Heart right ventricle (tissue), 16 donors: ENCODE data around the gene SETDB2. TPM values are rescaled to one million over a fixed set of nuclear protein-coding genes. Genes with fewer than 3 reads are reported as not detected.

ENCODE experiments used
- ATAC-seq, 8 donors: fragments of 200-7000 bp; cut with Tn5 transposase; one replicate each; pipeline ENCODE4 v1.9.1; 2020; ENCODE audit warnings: mild to moderate bottlenecking in 8 of 8, moderate library complexity in 8 of 8, moderate number of reproducible peaks in 1 of 8
- DNase-seq, 2 donors: peaks; one replicate each; pipeline ENCODE4 v3.0.0-alpha.2; 2020
- H3K27ac ChIP-seq, 10 donors: fragments of 200-600 bp; sonication (generic) in 2 of 10; one replicate each; pipeline versions ENCODE4 v1.5.0 to v1.8.0; 2020 to 2022; ENCODE audit warnings: mild to moderate bottlenecking in 3 of 10
- H3K27me3 ChIP-seq, 7 donors: fragments of 200-600 bp; one replicate each; pipeline ENCODE4 v1.8.0; 2021 to 2022; ENCODE audit warnings: mild to moderate bottlenecking in 2 of 7
- H3K36me3 ChIP-seq, 9 donors: fragments of 200-600 bp; sonication (generic) in 1 of 9; one replicate each; pipeline versions ENCODE4 v1.5.0 to v1.8.0; 2020 to 2022; ENCODE audit warnings: mild to moderate bottlenecking in 2 of 9
- H3K4me1 ChIP-seq, 9 donors: fragments of 200-600 bp; sonication (generic) in 1 of 9; one replicate each; pipeline versions ENCODE4 v1.5.0 to v1.8.0; 2020 to 2022; ENCODE audit warnings: mild to moderate bottlenecking in 4 of 9
- H3K4me3 ChIP-seq, 10 donors: fragments of 200-600 bp; sonication (generic) in 2 of 10; one replicate each; pipeline versions ENCODE4 v1.5.0 to v1.8.0; 2020 to 2022; ENCODE audit warnings: mild to moderate bottlenecking in 7 of 10, moderate library complexity in 2 of 10
- H3K9me3 ChIP-seq, 11 donors: fragments of 200-600 bp in 10 of 11; sonication (generic) in 2 of 11; one replicate each; pipeline versions ENCODE4 v1.5.0 to v1.8.0; 2013 to 2022; ENCODE audit warnings: mild to moderate bottlenecking in 2 of 11, control low read depth in 1 of 11, moderate library complexity in 1 of 11
- WGBS, 2 donors: extraction: QIAGEN DNeasy Blood & Tissue Kit; methylation state at CpG; one replicate each; pipeline ENCODE4 v1.1.7; 2013; ENCODE audit warnings: inconsistent platforms in 1 of 2; 5-methylcytosine and 5-hydroxymethylcytosine counted together
- intact Hi-C, 10 donors: fragments of 100-400 bp; cut with DNase I; formaldehyde crosslinking; loops; one replicate each; pipeline versions ENCODE4 v1.11.1 to v1.14.2; 2022
- polyA plus RNA-seq, 2 donors: library from polyadenylated mRNA; stranded (reverse); fragments of 200-250 nt; gene quantifications; one replicate each; pipeline ENCODE4 v1.2.3, GENCODE V29; 2013
- total RNA-seq, 10 donors: library from RNA; stranded (reverse); fragmentation: NEBNext Ultra II Directional in 3 of 10; extraction: Animal tissue kit (Norgen Biotek cat#: 25700) in 3 of 10; gene quantifications; one replicate each; pipeline versions ENCODE4 v1.2.1 to v1.2.4, GENCODE V29; 2021 to 2023
- TF ChIP-seq, protein P1 (sequence below), 9 donors: fragments of 200-600 bp; sonication (generic) in 2 of 9; IDR thresholded peaks; one replicate each; pipeline versions ENCODE4 v1.5.0 to v1.8.0; 2021 to 2022; ENCODE audit warnings: antibody characterized with exemption in 9 of 9, mild to moderate bottlenecking in 5 of 9, moderate library complexity in 1 of 9
- donor health status: Arrhythmogenic right ventricular cardiomyopathy.
- donor health status: ischemic (EF 13 %, LVEDD 7.1; RV severe dilation, severe dysfunction).
- donor health status: healthy with polysubstance abuse.
- donor health status: DM: no; HTN: yes; CAD: no.
- donor health status: DM: no; HTN: no; CAD: no.
- donor health status: ischemic (EF 25% LVEDD 6.9; RV normal size, moderate dysfunction).
- donor health status: ischemic (EF 25% LVEDD 5.7; RV mildly dilated, moderate dysfunction).
- donor health status: healthy.
- donor health status: DM: yes; HTN: yes; CAD: no.
- donor health status: Ischemic cardiomyopathy.
- donor health status: ischemic (EF 35%, LVEDD 5.7; RV mildly dilated, moderate dysfunction).
- donor health status: nonischemic (EF 11% LVEDD 7.7; RV severe dilation, severe dysfunction).
- donor health status: DM: yes; HTN: yes; CAD: no.
- donor health status: PGD.
- donor health status: ischemic (EF 29% LVEDD 5.4; RV normal size, mild dysfunction).
- donor health status: nonischemic (EF 23%, LVEDD 6.1; RV moderate dilation, normal function).

Gene SETDB2
- total and polyA plus RNA-seq, 12 donors: 3.8 to 18.2 (median 12.1) TPM

DNA sequence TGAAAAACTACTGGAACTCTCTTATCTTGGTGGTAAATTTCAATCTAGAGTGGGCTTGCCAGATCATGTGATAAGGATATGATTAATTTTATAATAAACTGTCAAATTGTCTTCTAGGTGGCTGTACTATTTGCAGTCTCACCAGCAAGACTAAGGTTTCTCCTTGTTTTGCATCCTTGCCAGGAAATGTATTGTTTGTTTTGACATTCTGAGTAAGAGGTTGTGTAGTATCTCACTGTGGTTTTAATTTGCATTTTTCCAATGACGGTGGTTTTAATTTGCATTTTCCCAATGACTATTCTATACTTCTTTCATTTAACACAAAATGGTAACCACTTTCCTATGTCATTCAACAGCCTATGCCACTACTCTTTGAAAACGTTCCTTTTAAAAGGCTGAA is 2.2 kb upstream of the SETDB2 start:
- Histone ChIP-seq H3K27me3 (no peaks in the 10 kb centered on the region), H3K36me3 (no peaks in the 10 kb centered on the region), H3K27ac (no peak overlapping the region), H3K4me1 (peaks cover 0 to 30% (median 24%) of the 10 kb centered on the region in 9 donors), H3K4me3 (no peak overlapping the region), H3K9me3 (no peaks in the 10 kb centered on the region)
- WGBS, 2 donors: 90 to 97% methylated on average over 2 of the region's 2 CpGs
- no peak for DNase-seq
- intact Hi-C loops: loop anchor here in 2 of 10 donors (5.0 to 10.0 kb wide), 3 partner anchors 53 to 143 kb away; partner anchors contain the start of genes PHF11 (in 1 of the 2) and RCBTB1 (in 1 of the 2)
- TF ChIP-seq, protein P1, sequence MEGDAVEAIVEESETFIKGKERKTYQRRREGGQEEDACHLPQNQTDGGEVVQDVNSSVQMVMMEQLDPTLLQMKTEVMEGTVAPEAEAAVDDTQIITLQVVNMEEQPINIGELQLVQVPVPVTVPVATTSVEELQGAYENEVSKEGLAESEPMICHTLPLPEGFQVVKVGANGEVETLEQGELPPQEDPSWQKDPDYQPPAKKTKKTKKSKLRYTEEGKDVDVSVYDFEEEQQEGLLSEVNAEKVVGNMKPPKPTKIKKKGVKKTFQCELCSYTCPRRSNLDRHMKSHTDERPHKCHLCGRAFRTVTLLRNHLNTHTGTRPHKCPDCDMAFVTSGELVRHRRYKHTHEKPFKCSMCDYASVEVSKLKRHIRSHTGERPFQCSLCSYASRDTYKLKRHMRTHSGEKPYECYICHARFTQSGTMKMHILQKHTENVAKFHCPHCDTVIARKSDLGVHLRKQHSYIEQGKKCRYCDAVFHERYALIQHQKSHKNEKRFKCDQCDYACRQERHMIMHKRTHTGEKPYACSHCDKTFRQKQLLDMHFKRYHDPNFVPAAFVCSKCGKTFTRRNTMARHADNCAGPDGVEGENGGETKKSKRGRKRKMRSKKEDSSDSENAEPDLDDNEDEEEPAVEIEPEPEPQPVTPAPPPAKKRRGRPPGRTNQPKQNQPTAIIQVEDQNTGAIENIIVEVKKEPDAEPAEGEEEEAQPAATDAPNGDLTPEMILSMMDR (IDR thresholded peaks at IDR 0.05): no peak
- no peak for ATAC-seq

DNA sequence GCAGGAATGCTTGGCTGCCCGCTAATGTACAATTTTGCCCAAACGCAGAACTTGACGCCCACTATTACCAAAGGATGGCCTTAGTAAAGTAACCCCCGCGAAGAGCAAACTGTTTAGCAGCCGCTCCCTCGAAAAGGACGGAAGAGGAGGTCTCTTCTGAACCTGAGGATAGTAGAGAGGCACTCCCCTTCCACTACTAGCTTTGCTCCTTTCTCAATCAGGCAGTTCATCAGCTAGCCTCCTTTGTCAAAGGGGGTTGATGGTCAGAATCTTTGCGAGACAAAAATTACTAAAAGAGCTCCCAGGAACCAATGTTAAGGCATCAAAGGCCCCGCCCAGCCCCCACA is 744 bp upstream of the SETDB2 start:
- intact Hi-C loops: loop anchor here in 2 of 10 donors (5.0 to 10.0 kb wide), 3 partner anchors 51 to 141 kb away; partner anchors contain the start of genes PHF11 (in 1 of the 2) and RCBTB1 (in 1 of the 2)
- Histone ChIP-seq H3K4me3 (peak overlapping the region; percentile 40 to 95 (median 86)), H3K36me3 (no peaks in the 10 kb centered on the region), H3K9me3 (no peaks in the 10 kb centered on the region), H3K27ac (peak overlapping the region; percentile 72 to 96 (median 94)), H3K4me1 (peaks cover 0 to 43% (median 34%) of the 10 kb centered on the region in 9 donors), H3K27me3 (no peaks in the 10 kb centered on the region)
- no peak for DNase-seq
- WGBS, 2 donors: 3 to 6% methylated on average over 10 of the region's 10 CpGs
- TF ChIP-seq, protein P1 (IDR thresholded peaks at IDR 0.05): no peak
- ATAC-seq: peak in 3 of 8 donors; percentile 0 to 19 (median 1)

DNA sequence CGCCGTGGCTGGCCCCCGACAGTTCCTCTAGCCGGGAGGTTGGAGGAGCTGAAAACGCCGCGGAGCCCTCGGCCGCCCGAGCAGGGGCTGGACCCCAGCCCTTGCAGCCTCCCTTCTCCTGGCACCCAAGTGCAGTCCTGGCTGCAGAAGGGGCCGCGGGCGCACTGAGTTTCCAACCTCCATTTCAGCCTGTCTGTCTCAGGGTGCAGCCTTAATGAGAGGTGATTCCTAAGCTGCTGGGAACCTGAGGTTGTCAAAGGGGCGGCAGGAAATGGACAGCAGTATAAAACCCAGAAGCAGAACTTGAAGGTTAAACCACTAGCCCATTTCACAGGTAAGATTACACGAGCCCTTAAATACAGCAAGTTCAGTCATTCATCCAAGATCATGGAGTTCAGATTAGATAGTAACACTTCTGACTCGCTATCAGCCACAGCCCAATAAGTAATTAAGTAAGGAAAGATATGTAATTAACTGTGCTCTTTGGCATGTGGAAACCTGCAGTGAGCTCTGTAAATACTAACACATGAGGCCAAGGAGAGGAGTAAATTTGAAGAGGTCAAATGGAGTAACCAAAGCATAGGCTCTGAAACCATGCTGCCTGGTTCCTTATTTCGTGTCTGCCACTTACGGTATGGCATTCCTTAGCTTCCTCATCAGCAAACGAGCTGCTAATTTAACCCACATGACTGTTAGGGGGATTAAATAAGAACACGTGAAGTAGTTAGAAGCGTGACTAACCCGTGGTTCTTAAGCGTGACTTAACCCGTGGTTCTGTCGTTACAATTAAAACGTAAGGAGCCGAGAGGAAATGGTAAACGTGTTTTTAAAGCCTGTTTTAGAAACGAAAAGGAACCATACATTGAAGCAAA is 686 bp downstream of the SETDB2 start:
- ATAC-seq: peak in 5 of 8 donors; percentile 1 to 22 (median 9)
- intact Hi-C loops: loop anchor here in 3 of 10 donors (2.0 to 10.0 kb wide), 4 partner anchors 50 to 142 kb away; partner anchors contain the start of genes PHF11 (in 1 of the 3) and RCBTB1 (in 1 of the 3)
- Histone ChIP-seq H3K4me3 (peak overlapping the region; percentile 45 to 95 (median 86)), H3K9me3 (no peaks in the 10 kb centered on the region), H3K27ac (peak overlapping the region; percentile 85 to 96 (median 94)), H3K36me3 (peaks cover 0 to 2% (median 0%) of the 10 kb centered on the region in 9 donors), H3K27me3 (no peaks in the 10 kb centered on the region), H3K4me1 (peaks cover 0 to 48% (median 34%) of the 10 kb centered on the region in 9 donors)
- no peak for DNase-seq
- WGBS, 2 donors: 1 to 2% methylated on average over 29 of the region's 29 CpGs
- TF ChIP-seq, protein P1 (IDR thresholded peaks at IDR 0.05): no peak

DNA sequence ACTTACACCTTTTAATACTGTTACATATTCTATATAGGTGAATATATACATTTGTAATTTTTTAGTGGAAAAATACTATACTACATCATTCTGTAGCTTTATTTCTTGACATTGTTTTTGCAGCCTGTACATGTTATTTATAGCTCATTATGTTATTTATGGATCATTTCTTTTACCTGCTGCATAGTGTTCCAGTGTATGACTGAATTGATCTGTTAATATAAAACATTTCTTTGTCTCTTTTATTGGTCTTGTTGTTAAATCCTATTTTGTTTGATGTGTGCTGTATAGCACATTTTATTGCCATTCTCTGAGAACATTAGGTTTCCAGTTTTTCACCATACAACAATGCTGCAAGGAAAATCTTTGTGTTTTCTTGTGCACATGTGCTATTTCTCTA is 2.4 kb downstream of the SETDB2 start:
- peaks cover 0 to 48% (median 34%) of the 10 kb centered on the region in 9 donors for H3K4me1 ChIP-seq
- no peak for ATAC-seq
- TF ChIP-seq, protein P1 (IDR thresholded peaks at IDR 0.05): no peak
- H3K27ac ChIP-seq: peak overlapping the region in 4 of 10 donors; percentile 4 to 96 (median 58)
- intact Hi-C loops: loop anchor here in 2 of 10 donors (10.0 kb wide), 2 partner anchors 48 to 138 kb away; partner anchors contain the start of genes PHF11 (in 1 of the 2) and RCBTB1 (in 1 of the 2)
- H3K36me3 ChIP-seq: peaks cover 0 to 3% (median 0%) of the 10 kb centered on the region in 9 donors
- no peak overlapping the region for H3K4me3 ChIP-seq
- DNase-seq: no peak
- no peaks in the 10 kb centered on the region for H3K27me3 ChIP-seq
- no peaks in the 10 kb centered on the region for H3K9me3 ChIP-seq
